Mesendoderm (in vitro differentiated cells): ENCODE data around the gene MAD1L1.

Source experiments
- DNase-seq: peaks from one replicate; pipeline ENCODE4 v3.0.0; 2013
- H2AK5ac ChIP-seq: 2 replicates; pipeline ENCODE4 v1.6.1; 2013; ENCODE audit warnings: low read length, inconsistent platforms
- H2BK120ac ChIP-seq: 2 replicates; pipeline ENCODE4 v1.6.1; 2013; ENCODE audit warnings: low read depth, mild to moderate bottlenecking, low read length, moderate library complexity, mixed read lengths
- H2BK15ac ChIP-seq: replicated peaks from 2 replicates; pipeline ENCODE4 v1.6.1; 2013; ENCODE audit warnings: low read depth, mild to moderate bottlenecking, moderate library complexity
- H2BK5ac ChIP-seq: 2 replicates; pipeline ENCODE4 v1.6.1; 2013; ENCODE audit warnings: low read length, inconsistent platforms
- H3K18ac ChIP-seq: 2 replicates; pipeline ENCODE4 v1.6.1; 2013; ENCODE audit warnings: mild to moderate bottlenecking, low read length, mixed read lengths
- H3K23ac ChIP-seq: one replicate; pipeline ENCODE4 v1.6.1; 2013; ENCODE audit warnings: low read length
- H3K27ac ChIP-seq: 2 replicates; pipeline ENCODE4 v1.5.1; 2013; ENCODE audit warnings: low read depth, mild to moderate bottlenecking, inconsistent platforms, low read length, moderate library complexity
- H3K27me3 ChIP-seq: 2 replicates; pipeline ENCODE4 v1.6.1; 2013; ENCODE audit warnings: low read length, control low read depth, mild to moderate bottlenecking, inconsistent platforms; ENCODE audit not compliant: insufficient read depth, poor library complexity
- H3K36me3 ChIP-seq: 2 replicates; pipeline ENCODE4 v1.6.1; 2013; ENCODE audit warnings: low read length, inconsistent platforms; ENCODE audit not compliant: control insufficient read depth, insufficient read depth
- H3K4ac ChIP-seq: one replicate; pipeline ENCODE4 v1.6.1; 2013; ENCODE audit warnings: low read depth, mild to moderate bottlenecking, low read length, moderate library complexity
- H3K4me1 ChIP-seq: 2 replicates; pipeline ENCODE4 v1.6.1; 2013; ENCODE audit warnings: low read depth, low read length, inconsistent platforms; ENCODE audit not compliant: control insufficient read depth
- H3K4me2 ChIP-seq: 2 replicates; pipeline ENCODE4 v1.6.1; 2013; ENCODE audit warnings: low read length
- H3K4me3 ChIP-seq: 2 replicates; pipeline ENCODE4 v1.5.1; 2013; ENCODE audit warnings: mild to moderate bottlenecking, low read length
- H3K56ac ChIP-seq: one replicate; pipeline ENCODE4 v1.6.1; 2013; ENCODE audit warnings: low read length
- H3K79me1 ChIP-seq: 2 replicates; pipeline ENCODE4 v1.6.1; 2013; ENCODE audit warnings: low read length, inconsistent platforms
- H3K79me2 ChIP-seq: 2 replicates; pipeline ENCODE4 v1.6.1; 2013; ENCODE audit warnings: mild to moderate bottlenecking, low read length; ENCODE audit not compliant: control insufficient read depth, insufficient read depth
- H3K9ac ChIP-seq: 2 replicates; pipeline ENCODE4 v1.6.1; 2013; ENCODE audit warnings: low read length, inconsistent platforms
- H4K5ac ChIP-seq: one replicate; pipeline ENCODE4 v1.6.1; 2013; ENCODE audit warnings: low read length
- H4K8ac ChIP-seq: one replicate; pipeline ENCODE4 v1.6.1; 2013; ENCODE audit warnings: low read depth, mild to moderate bottlenecking, control low read depth, low read length, moderate library complexity
- WGBS: extraction: QIAGEN DNeasy Blood & Tissue Kit; methylation state at CpG from one replicate; pipeline ENCODE4 v1.1.7; 2013; ENCODE audit warnings: low lambda C conversion rate, missing lambda C conversion rate; ENCODE audit not compliant: insufficient coverage; ENCODE audit errors: extremely low coverage; 5-methylcytosine and 5-hydroxymethylcytosine counted together

The MAD1L1 gene

GRCh38 chr7:1924258-1924817, 308.4 kb downstream of the MAD1L1 start:
- WGBS = no CpG with 5 or more reads among the region's 10 CpGs
- no peak overlapping the region for H2BK15ac ChIP-seq
- H3K4me2 ChIP-seq = no peak overlapping the region
- H3K36me3 ChIP-seq = no peaks in the 10 kb centered on the region
- DNase-seq = no peak
- H3K4me3 ChIP-seq = no peak overlapping the region
- H2BK5ac ChIP-seq = no peak overlapping the region
- H3K79me2 ChIP-seq = no peaks in the 10 kb centered on the region
- no peak overlapping the region for H4K8ac ChIP-seq
- no peak overlapping the region for H3K9ac ChIP-seq
- no peaks in the 10 kb centered on the region for H3K27me3 ChIP-seq
- H4K5ac ChIP-seq = no peak overlapping the region
- no peak overlapping the region for H2AK5ac ChIP-seq
- no peaks in the 10 kb centered on the region for H3K79me1 ChIP-seq
- H3K23ac ChIP-seq = no peak overlapping the region
- no peaks in the 10 kb centered on the region for H3K4me1 ChIP-seq
- H3K56ac ChIP-seq = no peak overlapping the region
- no peak overlapping the region for H2BK120ac ChIP-seq
- H3K4ac ChIP-seq = no peak overlapping the region
- H3K18ac ChIP-seq = no peak overlapping the region
- H3K27ac ChIP-seq = no peak overlapping the region

- Histone ChIP-seq H3K36me3 (no peaks in the 10 kb centered on the region), H3K79me1 (no peaks in the 10 kb centered on the region), H4K8ac (no peak overlapping the region), H3K79me2 (no peaks in the 10 kb centered on the region), H2BK15ac (no peak overlapping the region), H3K56ac (no peak overlapping the region), H3K18ac (no peak overlapping the region), H2BK5ac (no peak overlapping the region), H3K4me3 (no peak overlapping the region), H3K23ac (peak overlapping the region; percentile 3), H3K27me3 (no peaks in the 10 kb centered on the region), H3K4me2 (no peak overlapping the region), H2AK5ac (no peak overlapping the region), H3K4me1 (no peaks in the 10 kb centered on the region), H3K4ac (no peak overlapping the region), H3K9ac (no peak overlapping the region), H3K27ac (no peak overlapping the region), H4K5ac (no peak overlapping the region), H2BK120ac (no peak overlapping the region)
- WGBS = no CpG with 5 or more reads among the region's 30 CpGs
- no peak for DNase-seq
Measured at GRCh38 chr7:1923409-1924257, 309.1 kb downstream of the MAD1L1 start.

GRCh38 chr7:1922870-1923236, 309.9 kb downstream of the MAD1L1 start:
- Histone ChIP-seq H3K56ac (peak overlapping the region; percentile 34), H3K79me1 (no peaks in the 10 kb centered on the region), H3K27me3 (no peaks in the 10 kb centered on the region), H2AK5ac (no peak overlapping the region), H3K27ac (no peak overlapping the region), H3K4me3 (no peak overlapping the region), H3K4ac (no peak overlapping the region), H2BK5ac (no peak overlapping the region), H3K4me1 (no peaks in the 10 kb centered on the region), H3K4me2 (no peak overlapping the region), H3K79me2 (no peaks in the 10 kb centered on the region), H3K23ac (no peak overlapping the region), H4K8ac (no peak overlapping the region), H2BK120ac (no peak overlapping the region), H3K36me3 (no peaks in the 10 kb centered on the region), H3K18ac (no peak overlapping the region), H3K9ac (no peak overlapping the region), H4K5ac (no peak overlapping the region), H2BK15ac (no peak overlapping the region)
- WGBS = no CpG with 5 or more reads among the region's 7 CpGs
- peak; percentile 24 for DNase-seq

- Histone ChIP-seq H2AK5ac (no peak overlapping the region), H3K27me3 (no peaks in the 10 kb centered on the region), H4K8ac (no peak overlapping the region), H3K23ac (peak overlapping the region; percentile 83), H3K56ac (peak overlapping the region; percentile 34), H2BK120ac (no peak overlapping the region), H3K9ac (no peak overlapping the region), H4K5ac (no peak overlapping the region), H3K4ac (no peak overlapping the region), H3K27ac (no peak overlapping the region), H2BK5ac (no peak overlapping the region), H3K4me1 (no peaks in the 10 kb centered on the region), H3K36me3 (no peaks in the 10 kb centered on the region), H3K4me2 (no peak overlapping the region), H2BK15ac (no peak overlapping the region), H3K79me2 (no peaks in the 10 kb centered on the region), H3K4me3 (no peak overlapping the region), H3K18ac (no peak overlapping the region), H3K79me1 (no peaks in the 10 kb centered on the region)
- no peak for DNase-seq
- WGBS = no CpG with 5 or more reads among the region's 42 CpGs
Measured at GRCh38 chr7:1922071-1922869, 310.5 kb downstream of the MAD1L1 start.

GRCh38 chr7:1920881-1921280, 311.9 kb downstream of the MAD1L1 start:
- no CpG with 5 or more reads among the region's 16 CpGs for WGBS
- no peak overlapping the region for H3K9ac ChIP-seq
- H3K56ac ChIP-seq = no peak overlapping the region
- no peak overlapping the region for H2BK120ac ChIP-seq
- no peak overlapping the region for H3K18ac ChIP-seq
- H3K27me3 ChIP-seq = no peaks in the 10 kb centered on the region
- H3K36me3 ChIP-seq = no peaks in the 10 kb centered on the region
- DNase-seq = no peak
- no peak overlapping the region for H2AK5ac ChIP-seq
- no peak overlapping the region for H4K8ac ChIP-seq
- H3K23ac ChIP-seq = no peak overlapping the region
- H2BK5ac ChIP-seq = no peak overlapping the region
- no peak overlapping the region for H3K27ac ChIP-seq
- H3K4me1 ChIP-seq = no peaks in the 10 kb centered on the region
- no peak overlapping the region for H3K4ac ChIP-seq
- no peak overlapping the region for H3K4me2 ChIP-seq
- no peaks in the 10 kb centered on the region for H3K79me2 ChIP-seq
- H4K5ac ChIP-seq = no peak overlapping the region
- no peak overlapping the region for H2BK15ac ChIP-seq
- no peak overlapping the region for H3K4me3 ChIP-seq
- H3K79me1 ChIP-seq = no peaks in the 10 kb centered on the region
